Measurements from ENCODE around the gene SPOPL.

SPOPL gene

DNA sequence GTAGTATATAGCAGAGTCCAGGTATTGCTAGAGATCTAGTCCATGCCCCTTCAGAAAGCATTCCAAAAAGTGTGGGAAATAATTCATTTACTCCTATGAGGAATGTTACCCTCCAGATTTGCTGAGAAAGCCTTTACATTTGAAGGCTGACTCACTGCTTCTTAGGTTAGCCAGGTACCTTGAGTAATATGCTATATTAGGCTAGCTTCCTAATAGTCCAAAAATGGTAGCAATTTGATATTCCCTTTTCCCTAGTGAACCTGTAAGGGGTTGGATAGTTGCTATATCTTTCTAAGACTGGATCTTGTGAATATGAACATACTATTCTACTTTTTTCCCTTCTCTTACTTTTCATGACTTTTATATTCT is 63.6 kb downstream of the SPOPL start:
- no peaks in the 10 kb centered on the region for H3K27me3 ChIP-seq (ENCODE audit: low read depth, low read length)

DNA sequence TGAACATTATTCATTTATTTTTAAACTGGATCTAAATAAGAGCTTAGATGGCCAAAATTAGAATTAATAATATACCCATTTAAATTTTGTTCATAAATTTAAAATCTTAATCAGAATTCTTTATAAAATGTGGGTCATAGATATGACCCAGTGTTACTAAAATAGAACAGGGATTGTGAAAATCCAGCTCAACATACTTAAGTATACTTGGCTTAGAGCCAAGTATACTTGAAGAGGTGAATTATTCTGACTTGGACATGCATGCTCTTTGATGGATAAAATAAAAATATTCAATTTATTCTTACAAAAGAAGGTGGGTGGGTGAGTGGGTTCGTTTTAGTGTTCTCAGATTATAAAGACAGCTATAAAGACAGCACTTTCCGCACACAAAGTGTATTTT is 70.7 kb downstream of the SPOPL start:
- Histone ChIP-seq H3K27me3 (ENCODE audit: low read depth, low read length) (no peaks in the 10 kb centered on the region), H3K4me3 (ENCODE audit: low read depth in 1 of 2, low read length in 2 of 2) (no peak overlapping the region), H3K4me1 (ENCODE audit: control insufficient read depth in 1 of 2, insufficient read depth in 2 of 2, low read length in 2 of 2) (peaks cover 0 to 4% of the 10 kb centered on the region in 2 donors), H3K27ac (ENCODE audit: low read length) (no peak overlapping the region), H3K9me3 (ENCODE audit: control insufficient read depth in 1 of 2, low read length in 2 of 2) (peaks cover 0 to 4% of the 10 kb centered on the region in 2 donors), H3K36me3 (ENCODE audit: control insufficient read depth in 1 of 2, insufficient read depth in 2 of 2, low read length in 2 of 2) (peaks cover 17 to 19% of the 10 kb centered on the region in 2 donors)

More for the DNA sequence above, 63.6 kb downstream of the SPOPL start:
- Histone ChIP-seq H3K4me3 (ENCODE audit: low read depth in 1 of 2, low read length in 2 of 2) (no peak overlapping the region), H3K9me3 (ENCODE audit: control insufficient read depth in 1 of 2, low read length in 2 of 2) (no peaks in the 10 kb centered on the region), H3K27ac (ENCODE audit: low read length) (no peak overlapping the region), H3K4me1 (ENCODE audit: control insufficient read depth in 1 of 2, insufficient read depth in 2 of 2, low read length in 2 of 2) (peaks cover 0 to 4% of the 10 kb centered on the region in 2 donors), H3K36me3 (ENCODE audit: control insufficient read depth in 1 of 2, insufficient read depth in 2 of 2, low read length in 2 of 2) (peaks cover 27 to 29% of the 10 kb centered on the region in 2 donors)

DNA sequence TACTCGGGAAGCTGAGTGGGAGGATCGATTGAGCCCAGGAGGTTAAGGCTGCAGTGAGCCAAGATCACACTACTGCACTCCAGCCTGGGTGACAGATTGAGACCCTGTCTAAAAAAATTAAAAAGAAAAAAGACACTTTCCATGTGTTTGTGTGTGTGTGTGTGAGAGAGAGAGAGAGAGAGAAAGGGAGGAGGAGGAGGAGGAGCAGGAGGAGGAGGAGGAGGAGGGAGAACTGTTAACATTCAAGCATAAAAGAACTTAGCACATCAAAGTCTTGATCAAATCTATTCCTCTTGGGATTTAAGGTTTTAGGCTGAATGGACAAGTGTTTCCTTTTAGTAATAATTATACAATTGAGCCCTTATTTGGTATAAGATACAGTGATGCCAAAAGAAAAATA is 75.5 kb downstream of the SPOPL start:
- Histone ChIP-seq H3K4me3 (ENCODE audit: low read depth in 1 of 2, low read length in 2 of 2) (no peak overlapping the region), H3K4me1 (ENCODE audit: control insufficient read depth in 1 of 2, insufficient read depth in 2 of 2, low read length in 2 of 2) (no peaks in the 10 kb centered on the region), H3K36me3 (ENCODE audit: control insufficient read depth in 1 of 2, insufficient read depth in 2 of 2, low read length in 2 of 2) (peaks cover 8 to 45% of the 10 kb centered on the region in 2 donors), H3K27ac (ENCODE audit: low read length) (no peak overlapping the region), H3K27me3 (ENCODE audit: low read depth, low read length) (no peaks in the 10 kb centered on the region), H3K9me3 (ENCODE audit: control insufficient read depth in 1 of 2, low read length in 2 of 2) (peaks cover 0 to 15% of the 10 kb centered on the region in 2 donors)

DNA sequence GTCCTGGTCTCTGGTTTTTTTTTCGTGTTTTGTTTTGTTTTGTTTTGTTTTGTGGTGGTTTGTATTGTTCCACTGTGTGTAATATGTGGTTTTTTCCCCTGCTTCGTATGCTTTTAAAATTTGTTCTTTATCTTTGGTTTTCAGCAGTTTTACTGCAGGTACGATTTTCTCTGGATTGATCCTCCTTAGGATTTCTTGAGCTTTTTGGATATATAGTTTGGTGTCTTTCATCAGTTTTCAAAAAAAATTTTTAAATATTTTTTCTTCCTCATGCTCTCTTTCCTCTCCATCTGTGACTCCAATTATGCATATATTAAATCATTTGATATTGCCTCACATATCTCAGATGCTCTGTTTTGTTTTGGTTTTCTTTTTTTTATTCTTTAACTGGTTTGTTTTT is 78.0 kb downstream of the SPOPL start:
- no peak overlapping the region for H3K27ac ChIP-seq (ENCODE audit: low read length)
- no peak overlapping the region for H3K4me3 ChIP-seq (ENCODE audit: low read depth in 1 of 2, low read length in 2 of 2)
- H3K27me3 ChIP-seq (ENCODE audit: low read depth, low read length) = no peaks in the 10 kb centered on the region
- peaks cover 0 to 15% of the 10 kb centered on the region in 2 donors for H3K9me3 ChIP-seq (ENCODE audit: control insufficient read depth in 1 of 2, low read length in 2 of 2)
- H3K36me3 ChIP-seq (ENCODE audit: control insufficient read depth in 1 of 2, insufficient read depth in 2 of 2, low read length in 2 of 2) = peaks cover 0 to 50% of the 10 kb centered on the region in 2 donors
- no peaks in the 10 kb centered on the region for H3K4me1 ChIP-seq (ENCODE audit: control insufficient read depth in 1 of 2, insufficient read depth in 2 of 2, low read length in 2 of 2)

DNA sequence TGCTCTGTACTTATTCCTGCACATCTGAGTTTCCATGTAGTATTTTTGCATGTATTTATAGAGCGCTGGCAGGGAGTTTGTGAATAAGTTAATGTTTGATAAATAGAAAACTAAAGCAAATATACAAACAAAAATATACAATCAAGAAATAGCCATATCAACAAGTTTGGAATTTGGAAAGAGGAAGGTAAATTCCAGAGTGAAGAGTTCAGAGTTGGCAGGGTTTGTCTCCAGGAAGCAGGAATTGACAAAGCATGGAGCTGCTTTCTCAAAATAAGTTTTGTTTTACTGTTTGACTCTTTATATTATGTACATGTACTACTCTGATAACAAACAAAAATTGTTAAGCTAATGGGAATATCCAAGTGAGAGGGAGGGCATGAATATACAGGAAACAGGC is 80.3 kb downstream of the SPOPL start:
- H3K27ac ChIP-seq (ENCODE audit: low read length) = no peak overlapping the region
- no peaks in the 10 kb centered on the region for H3K4me1 ChIP-seq (ENCODE audit: control insufficient read depth in 1 of 2, insufficient read depth in 2 of 2, low read length in 2 of 2)
- H3K36me3 ChIP-seq (ENCODE audit: control insufficient read depth in 1 of 2, insufficient read depth in 2 of 2, low read length in 2 of 2) = peaks cover 0 to 44% of the 10 kb centered on the region in 2 donors
- H3K4me3 ChIP-seq (ENCODE audit: low read depth in 1 of 2, low read length in 2 of 2) = no peak overlapping the region
- peaks cover 0 to 11% of the 10 kb centered on the region in 2 donors for H3K9me3 ChIP-seq (ENCODE audit: control insufficient read depth in 1 of 2, low read length in 2 of 2)
- H3K27me3 ChIP-seq (ENCODE audit: low read depth, low read length) = no peaks in the 10 kb centered on the region

DNA sequence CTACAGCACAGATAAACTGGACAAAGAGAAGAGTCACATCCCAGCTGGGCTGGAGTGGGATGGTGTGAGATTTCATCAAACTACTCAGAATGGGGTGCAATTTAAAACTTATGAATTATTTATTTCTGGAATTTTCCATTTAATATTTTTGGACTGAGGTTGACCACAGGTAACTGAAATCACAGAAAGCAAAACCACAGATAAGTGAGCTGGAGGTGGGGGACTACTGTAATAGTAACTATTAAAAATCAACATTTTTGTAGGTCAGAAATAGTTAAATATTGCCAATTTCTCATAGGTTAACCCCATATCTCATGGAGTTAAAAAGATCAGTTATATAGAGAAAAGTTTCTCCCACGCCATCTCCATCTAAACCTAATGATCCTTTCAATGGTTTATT is 88.1 kb downstream of the SPOPL start:
- Histone ChIP-seq H3K4me1 (ENCODE audit: control insufficient read depth in 1 of 2, insufficient read depth in 2 of 2, low read length in 2 of 2) (no peaks in the 10 kb centered on the region), H3K9me3 (ENCODE audit: control insufficient read depth in 1 of 2, low read length in 2 of 2) (no peaks in the 10 kb centered on the region), H3K4me3 (ENCODE audit: low read depth in 1 of 2, low read length in 2 of 2) (no peak overlapping the region), H3K27ac (ENCODE audit: low read length) (no peak overlapping the region), H3K36me3 (ENCODE audit: control insufficient read depth in 1 of 2, insufficient read depth in 2 of 2, low read length in 2 of 2) (no peaks in the 10 kb centered on the region), H3K27me3 (ENCODE audit: low read depth, low read length) (no peaks in the 10 kb centered on the region)

DNA sequence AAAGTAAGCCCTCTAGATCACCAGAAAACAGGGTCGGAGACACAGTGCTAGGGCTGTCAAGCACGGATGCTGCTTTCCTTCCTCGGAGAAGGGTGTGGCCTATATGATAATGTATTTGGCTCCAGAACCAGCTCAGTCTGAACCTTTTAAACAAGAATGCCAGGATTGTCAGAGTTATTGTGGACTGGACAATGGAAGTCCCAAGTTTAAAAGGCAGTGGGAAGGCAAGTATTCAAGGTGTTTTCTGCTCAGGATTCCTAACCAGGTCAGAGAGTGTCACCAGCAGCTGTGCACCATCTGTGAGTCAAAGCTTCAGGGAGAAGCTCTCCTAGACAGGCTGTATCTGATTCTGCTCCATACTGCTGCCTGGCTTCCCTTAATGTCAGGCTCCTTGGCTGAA is 94.8 kb downstream of the SPOPL start:
- Histone ChIP-seq H3K27ac (ENCODE audit: low read length) (no peak overlapping the region), H3K36me3 (ENCODE audit: control insufficient read depth in 1 of 2, insufficient read depth in 2 of 2, low read length in 2 of 2) (no peaks in the 10 kb centered on the region), H3K4me3 (ENCODE audit: low read depth in 1 of 2, low read length in 2 of 2) (no peak overlapping the region), H3K4me1 (ENCODE audit: control insufficient read depth in 1 of 2, insufficient read depth in 2 of 2, low read length in 2 of 2) (peaks cover 0 to 8% of the 10 kb centered on the region in 2 donors), H3K27me3 (ENCODE audit: low read depth, low read length) (no peaks in the 10 kb centered on the region), H3K9me3 (ENCODE audit: control insufficient read depth in 1 of 2, low read length in 2 of 2) (no peaks in the 10 kb centered on the region)

DNA sequence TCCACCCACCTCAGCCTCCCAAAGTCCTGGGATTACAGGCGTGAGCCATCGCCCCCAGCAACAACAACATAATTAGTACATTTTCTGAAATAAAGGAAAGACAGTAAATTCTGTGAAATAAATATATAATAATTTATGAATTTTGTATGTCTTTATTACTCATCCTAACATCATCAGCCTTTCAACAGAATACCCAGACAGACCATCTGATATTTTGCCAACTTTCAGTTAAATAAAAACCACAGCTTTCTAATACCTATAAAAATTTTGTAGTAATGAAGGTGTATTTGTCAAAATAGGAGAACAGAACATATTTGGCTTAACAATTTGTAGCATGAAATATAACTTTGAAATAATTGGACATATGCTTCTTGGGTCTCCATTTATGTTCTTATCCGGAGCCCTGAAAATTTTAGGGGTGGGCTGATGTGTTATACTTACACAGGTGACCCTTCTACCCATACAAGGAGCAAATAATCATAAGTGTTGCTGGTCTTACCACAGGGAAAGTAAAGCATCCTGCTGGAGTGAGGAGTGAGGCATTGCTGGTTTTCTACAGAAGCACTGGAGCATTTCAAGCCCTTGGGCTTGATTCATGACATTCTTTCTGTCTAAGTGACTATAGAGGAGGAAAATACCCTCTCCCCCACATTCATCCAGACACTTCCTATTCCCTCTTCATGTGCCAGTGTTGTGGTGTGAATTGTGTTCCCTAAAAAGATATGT is 99.3 kb downstream of the SPOPL start:
- Histone ChIP-seq H3K27me3 (ENCODE audit: low read depth, low read length) (no peaks in the 10 kb centered on the region), H3K4me1 (ENCODE audit: control insufficient read depth in 1 of 2, insufficient read depth in 2 of 2, low read length in 2 of 2) (peaks cover 0 to 8% of the 10 kb centered on the region in 2 donors), H3K9me3 (ENCODE audit: control insufficient read depth in 1 of 2, low read length in 2 of 2) (no peaks in the 10 kb centered on the region), H3K4me3 (ENCODE audit: low read depth in 1 of 2, low read length in 2 of 2) (no peak overlapping the region), H3K36me3 (ENCODE audit: control insufficient read depth in 1 of 2, insufficient read depth in 2 of 2, low read length in 2 of 2) (no peaks in the 10 kb centered on the region), H3K27ac (ENCODE audit: low read length) (no peak overlapping the region)

DNA sequence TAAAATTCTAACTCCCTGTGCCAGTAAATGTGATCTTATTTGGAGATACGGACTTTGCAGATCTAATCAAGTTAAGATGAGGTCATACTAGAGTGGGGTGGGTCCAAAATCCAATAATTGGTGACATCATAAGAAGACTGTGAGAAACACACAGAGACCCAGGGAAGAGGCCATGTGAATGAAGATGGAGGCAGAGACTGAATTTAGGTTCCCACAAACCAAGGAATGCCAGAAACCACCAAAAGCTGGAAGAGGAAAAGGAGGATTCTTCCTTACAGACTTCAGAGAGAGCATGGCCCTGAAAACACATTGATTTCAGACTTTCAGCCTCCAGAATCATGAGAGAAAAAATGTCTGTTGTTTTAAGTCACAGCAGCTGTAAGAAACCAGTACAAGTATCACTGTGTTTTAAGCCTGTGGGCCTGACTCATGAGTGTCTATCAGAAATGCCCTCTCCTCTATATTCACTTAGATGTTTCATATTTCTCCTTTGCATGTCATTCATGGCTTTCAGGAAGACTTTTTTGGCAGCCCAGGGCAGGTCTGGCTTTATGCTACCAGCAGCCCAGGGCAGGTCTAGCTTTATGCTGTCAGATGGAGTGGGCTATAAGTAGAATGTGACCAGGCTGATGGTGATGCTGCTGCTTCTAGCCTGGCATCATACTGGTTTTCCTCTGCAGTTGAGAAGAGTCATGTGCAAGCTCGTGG is 100.0 kb downstream of the SPOPL start:
- Histone ChIP-seq H3K36me3 (ENCODE audit: control insufficient read depth in 1 of 2, insufficient read depth in 2 of 2, low read length in 2 of 2) (no peaks in the 10 kb centered on the region), H3K4me1 (ENCODE audit: control insufficient read depth in 1 of 2, insufficient read depth in 2 of 2, low read length in 2 of 2) (peaks cover 0 to 8% of the 10 kb centered on the region in 2 donors), H3K4me3 (ENCODE audit: low read depth in 1 of 2, low read length in 2 of 2) (no peak overlapping the region), H3K27me3 (ENCODE audit: low read depth, low read length) (no peaks in the 10 kb centered on the region), H3K9me3 (ENCODE audit: control insufficient read depth in 1 of 2, low read length in 2 of 2) (no peaks in the 10 kb centered on the region), H3K27ac (ENCODE audit: low read length) (no peak overlapping the region)

DNA sequence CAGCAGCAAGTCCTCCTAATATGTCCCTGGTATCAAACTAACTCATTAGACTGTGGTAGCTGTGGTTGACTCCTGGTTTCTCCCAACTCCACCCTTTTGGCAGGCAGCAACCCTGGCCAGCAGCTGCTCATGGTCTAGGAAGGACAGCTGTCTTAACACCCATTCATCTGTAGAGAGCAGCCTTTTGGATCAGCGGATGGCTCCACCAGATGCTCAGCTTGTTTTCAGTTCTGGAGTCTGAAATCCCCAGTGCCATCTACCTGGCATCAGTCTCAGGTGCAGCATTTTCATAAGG is 100.5 kb downstream of the SPOPL start:
- Histone ChIP-seq H3K36me3 (ENCODE audit: control insufficient read depth in 1 of 2, insufficient read depth in 2 of 2, low read length in 2 of 2) (no peaks in the 10 kb centered on the region), H3K27ac (ENCODE audit: low read length) (no peak overlapping the region), H3K9me3 (ENCODE audit: control insufficient read depth in 1 of 2, low read length in 2 of 2) (no peaks in the 10 kb centered on the region), H3K4me1 (ENCODE audit: control insufficient read depth in 1 of 2, insufficient read depth in 2 of 2, low read length in 2 of 2) (peaks cover 0 to 7% of the 10 kb centered on the region in 2 donors), H3K4me3 (ENCODE audit: low read depth in 1 of 2, low read length in 2 of 2) (no peak overlapping the region), H3K27me3 (ENCODE audit: low read depth, low read length) (no peaks in the 10 kb centered on the region)

DNA sequence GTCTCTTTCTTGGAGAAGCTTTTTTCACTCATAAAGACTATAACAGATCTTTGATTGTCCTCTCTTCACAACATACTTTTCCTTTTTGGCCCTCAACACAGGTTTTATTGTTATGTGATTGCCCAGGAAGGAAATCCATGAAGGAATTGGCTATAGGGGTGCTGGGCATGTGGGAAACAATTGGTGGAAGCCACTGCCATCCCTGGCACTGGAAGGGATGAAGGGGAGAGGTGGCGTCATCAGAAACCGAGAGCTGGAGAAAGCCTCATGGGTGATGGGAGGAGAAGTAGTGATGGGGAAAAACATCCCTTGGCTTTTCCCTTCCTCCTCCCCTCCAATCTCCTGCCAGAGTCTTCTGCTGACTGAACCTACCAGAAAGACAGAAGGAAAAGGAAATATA is 106.2 kb downstream of the SPOPL start:
- Histone ChIP-seq H3K36me3 (ENCODE audit: control insufficient read depth in 1 of 2, insufficient read depth in 2 of 2, low read length in 2 of 2) (no peaks in the 10 kb centered on the region), H3K9me3 (ENCODE audit: control insufficient read depth in 1 of 2, low read length in 2 of 2) (no peaks in the 10 kb centered on the region)

DNA sequence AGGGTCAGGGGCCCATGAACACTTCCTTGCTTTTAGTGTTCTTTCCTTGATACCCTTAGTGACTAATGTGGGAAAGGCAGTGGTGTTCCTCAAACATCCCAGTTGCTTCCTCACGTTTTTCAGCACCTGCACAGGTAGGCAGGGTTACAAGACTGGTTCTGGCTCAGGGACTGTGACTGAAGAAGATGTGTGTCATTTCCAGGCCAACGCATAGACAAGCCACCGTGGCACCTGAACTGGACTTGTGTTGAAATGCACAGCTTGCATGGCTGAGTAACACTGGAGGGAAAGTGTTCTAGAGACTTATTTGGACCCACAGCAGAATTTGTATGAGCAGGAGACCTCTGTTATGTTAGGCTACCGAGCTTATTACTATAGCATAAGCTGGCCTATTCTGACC is 107.9 kb downstream of the SPOPL start:
- H3K4me1 ChIP-seq (ENCODE audit: control insufficient read depth in 1 of 2, insufficient read depth in 2 of 2, low read length in 2 of 2) = no peaks in the 10 kb centered on the region
- H3K4me3 ChIP-seq (ENCODE audit: low read depth in 1 of 2, low read length in 2 of 2) = no peak overlapping the region
- no peaks in the 10 kb centered on the region for H3K27me3 ChIP-seq (ENCODE audit: low read depth, low read length)
- H3K36me3 ChIP-seq (ENCODE audit: control insufficient read depth in 1 of 2, insufficient read depth in 2 of 2, low read length in 2 of 2) = no peaks in the 10 kb centered on the region
- H3K9me3 ChIP-seq (ENCODE audit: control insufficient read depth in 1 of 2, low read length in 2 of 2) = no peaks in the 10 kb centered on the region
- H3K27ac ChIP-seq (ENCODE audit: low read length) = no peak overlapping the region

More for the DNA sequence above, 106.2 kb downstream of the SPOPL start:
- Histone ChIP-seq H3K27ac (ENCODE audit: low read length) (no peak overlapping the region), H3K4me1 (ENCODE audit: control insufficient read depth in 1 of 2, insufficient read depth in 2 of 2, low read length in 2 of 2) (no peaks in the 10 kb centered on the region), H3K4me3 (ENCODE audit: low read depth in 1 of 2, low read length in 2 of 2) (no peak overlapping the region), H3K27me3 (ENCODE audit: low read depth, low read length) (no peaks in the 10 kb centered on the region)

All from muscle layer of duodenum (tissue), 2 donors.